Pancreas (tissue), 10 donors: ENCODE data around the gene MGAT4B. TPM values are rescaled to one million over a fixed set of nuclear protein-coding genes. Genes with fewer than 3 reads are reported as not detected.
A peak's percentile ranks its signal among the peaks of the same experiment; 100 is the strongest.

ENCODE experiments used
- ATAC-seq, 4 donors: fragments of 200-7000 bp; cut with Tn5 transposase; one replicate each; pipeline versions ENCODE4 v1.8.0 to v1.9.1; 2020; ENCODE audit warnings: mild to moderate bottlenecking in 4 of 4, moderate library complexity in 4 of 4
- DNase-seq, 6 donors: peaks; one replicate each; pipeline ENCODE4 v3.0.0-alpha.2; 2020
- FAIRE-seq: peaks from 2 replicates; lab custom pipeline; 2012; peaks lifted over from hg19 to GRCh38; lab: Jason Lieb, UNC
- H3K27ac ChIP-seq, 4 donors: fragments of 200-600 bp; sonication (generic); 1 replicate in 3 of 4; 2 replicates in 1 of 4; pipeline versions ENCODE4 v1.5.0 to v1.8.0; 2020
- H3K27me3 ChIP-seq, 4 donors: fragments of 200-600 bp; one replicate each; pipeline ENCODE4 v1.8.0; 2021
- H3K36me3 ChIP-seq, 3 donors: fragments of 200-600 bp; sonication (generic) in 1 of 3; one replicate each; pipeline versions ENCODE4 v1.5.0 to v1.8.0; 2020 to 2021
- H3K4me1 ChIP-seq, 3 donors: fragments of 200-600 bp; one replicate each; pipeline ENCODE4 v1.8.0; 2021
- H3K4me3 ChIP-seq, 4 donors: fragments of 200-600 bp; sonication (generic) in 2 of 4; one replicate each; pipeline versions ENCODE4 v1.5.0 to v1.8.0; 2020 to 2021
- H3K9me3 ChIP-seq, 4 donors: fragments of 200-600 bp; one replicate each; pipeline ENCODE4 v1.8.0; 2021
- CTCF ChIP-seq, 4 donors: fragments of 200-600 bp; sonication (generic) in 3 of 4; IDR thresholded peaks; one replicate each; pipeline versions ENCODE4 v1.5.0 to v1.8.0; 2021; ENCODE audit warnings: antibody characterized with exemption in 4 of 4
- WGBS, 2 donors: extraction: QIAGEN DNeasy Blood & Tissue Kit; methylation state at CpG; one replicate each; pipeline ENCODE4 v1.1.7; 2013; 5-methylcytosine and 5-hydroxymethylcytosine counted together
- intact Hi-C, 3 donors: fragments of 100-400 bp; cut with DNase I; formaldehyde crosslinking; loops; one replicate each; pipeline versions ENCODE4 v1.11.1 to v1.14.2; 2022
- polyA plus RNA-seq, 2 donors: library from polyadenylated mRNA; stranded (reverse); fragments of 200-250 nt; gene quantifications; one replicate each; pipeline ENCODE4 v1.2.3, GENCODE V29; 2013
- total RNA-seq, 6 donors: library from RNA; stranded (reverse); fragmentation: NEBNext Ultra II Directional in 4 of 6; extraction: Animal tissue kit (Norgen Biotek cat#: 25700) in 4 of 6; gene quantifications; one replicate each; pipeline versions ENCODE4 v1.2.1 to v1.2.4, GENCODE V29; 2021 to 2023
- donor health status: healthy with polysubstance abuse.
- donor health status: DM: no; HTN: no; CAD: no; lungs with moderate emphysema.
- donor health status: DM: no; HTN: no; CAD: no.
- donor health status: control.
- donor health status: control.
- donor health status: Bipolar disorder and iron deficiency.
- donor health status: DM: yes; HTN: yes; CAD: no.
- donor health status: DM: no; HTN: no; CAD: no.
- donor health status: DM: no; HTN: no; CAD: no.
- donor health status: DM: yes; HTN: yes; CAD: no.

The MGAT4B gene
- total and polyA plus RNA-seq, 8 donors, result 33.7 to 97.5 (median 52.7) TPM

- intact Hi-C loops, result no loop called here
- no peak for TF ChIP-seq CTCF (IDR thresholded peaks at IDR 0.05)
- Histone ChIP-seq H3K4me1 (no peaks in the 10 kb centered on the region), H3K27me3 (no peaks in the 10 kb centered on the region), H3K4me3 (no peak overlapping the region), H3K27ac (no peak overlapping the region), H3K9me3 (no peaks in the 10 kb centered on the region), H3K36me3 (peaks cover 7 to 73% (median 52%) of the 10 kb centered on the region in 3 donors)
- WGBS, 2 donors, result 96% methylated on average over 12 of the region's 12 CpGs
- ATAC-seq (peak in 1 of 4 donors; percentile 31), FAIRE-seq (no peak), DNase-seq (peak in 1 of 6 donors; percentile 72)
Measured at GRCh38 chr5:179774442-179774841, 32.2 kb downstream of the MGAT4B start.

DNA sequence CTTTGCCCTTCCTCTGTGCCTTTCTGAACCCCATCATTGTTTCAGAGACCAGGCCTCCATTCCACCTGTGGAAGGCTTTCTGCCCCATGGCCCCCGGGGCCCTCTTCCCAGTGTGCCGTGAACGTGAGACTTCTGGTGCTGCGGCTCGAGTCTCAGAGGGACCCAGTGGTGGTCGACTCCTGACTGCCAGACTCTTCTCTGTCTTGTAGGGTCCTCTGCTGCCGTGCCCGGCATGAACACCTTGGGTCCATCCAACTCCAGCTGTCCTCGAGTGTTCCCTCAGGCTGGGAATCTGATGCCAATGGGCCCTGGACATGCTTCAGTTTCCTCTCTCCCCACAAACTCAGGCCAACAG lies 33.0 kb downstream of the MGAT4B start:
- H3K27me3 ChIP-seq, result no peaks in the 10 kb centered on the region
- DNase-seq (no peak), FAIRE-seq (no peak), ATAC-seq (no peak)
- H3K27ac ChIP-seq, result no peak overlapping the region
- intact Hi-C loops, result no loop called here
- no peak overlapping the region for H3K4me3 ChIP-seq
- no peaks in the 10 kb centered on the region for H3K4me1 ChIP-seq
- TF ChIP-seq CTCF (IDR thresholded peaks at IDR 0.05), result no peak
- H3K9me3 ChIP-seq, result no peaks in the 10 kb centered on the region
- 92 to 94% methylated on average over 9 of the region's 9 CpGs for WGBS, 2 donors
- H3K36me3 ChIP-seq, result peaks cover 7 to 80% (median 52%) of the 10 kb centered on the region in 3 donors

DNA sequence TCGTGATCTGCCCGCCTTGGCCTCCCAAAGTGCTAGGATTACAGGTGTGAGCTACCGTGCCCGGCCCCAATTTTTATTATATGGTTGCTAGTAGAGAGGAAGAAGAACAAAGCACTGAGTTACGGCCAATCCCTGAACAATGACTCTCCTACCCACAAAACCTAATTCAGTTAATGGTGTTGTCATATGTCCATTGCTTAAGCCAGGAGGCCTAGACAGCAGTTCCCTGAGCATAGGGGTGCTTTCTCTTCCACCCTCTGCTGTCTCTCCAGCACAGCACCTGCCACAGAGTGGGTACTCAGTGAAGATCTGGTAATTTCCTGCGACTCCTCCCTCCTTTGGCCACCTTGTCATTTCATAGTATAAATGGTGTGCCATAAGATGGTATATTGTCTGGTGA lies 34.3 kb downstream of the MGAT4B start:
- no peaks in the 10 kb centered on the region for H3K27me3 ChIP-seq
- ATAC-seq (no peak), FAIRE-seq (no peak), DNase-seq (no peak)
- no peaks in the 10 kb centered on the region for H3K4me1 ChIP-seq
- H3K27ac ChIP-seq, result no peak overlapping the region
- H3K4me3 ChIP-seq, result no peak overlapping the region
- WGBS, 2 donors, result 94% methylated on average over 6 of the region's 6 CpGs
- H3K36me3 ChIP-seq, result peaks cover 7 to 70% (median 52%) of the 10 kb centered on the region in 3 donors
- intact Hi-C loops, result no loop called here
- no peak for TF ChIP-seq CTCF (IDR thresholded peaks at IDR 0.05)
- no peaks in the 10 kb centered on the region for H3K9me3 ChIP-seq

DNA sequence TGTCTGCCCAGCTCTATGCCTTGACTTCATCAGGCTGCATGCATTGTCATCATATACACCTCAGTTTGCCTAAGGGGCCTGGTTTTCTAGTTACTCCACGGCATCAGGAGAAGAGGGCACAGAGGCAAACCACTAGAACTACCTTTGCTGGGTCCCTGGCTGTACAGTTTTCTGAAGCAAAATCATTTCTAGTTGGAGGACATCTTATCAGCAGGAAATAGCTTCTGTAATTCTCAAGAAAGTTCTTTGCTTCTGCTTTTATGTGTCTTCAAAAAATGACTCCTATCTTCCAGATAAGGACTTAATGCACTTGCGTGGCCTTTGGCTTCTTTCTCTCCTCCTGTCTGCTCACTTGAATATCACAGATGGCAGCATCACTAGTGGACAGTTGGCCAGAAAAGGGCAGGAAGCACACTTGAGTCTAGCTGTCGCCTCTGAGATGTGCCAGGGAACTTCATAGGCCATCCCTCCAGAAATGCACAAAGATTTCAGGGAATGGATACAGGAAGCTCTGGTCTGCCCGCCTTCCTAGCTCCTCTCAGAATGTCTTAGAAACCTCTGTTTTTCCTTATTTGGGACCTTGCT lies 35.3 kb downstream of the MGAT4B start:
- H3K27me3 ChIP-seq, result no peaks in the 10 kb centered on the region
- no peak for TF ChIP-seq CTCF (IDR thresholded peaks at IDR 0.05)
- H3K36me3 ChIP-seq, result peaks cover 7 to 71% (median 50%) of the 10 kb centered on the region in 3 donors
- no peak for FAIRE-seq
- DNase-seq, result no peak
- intact Hi-C loops, result no loop called here
- no peaks in the 10 kb centered on the region for H3K4me1 ChIP-seq
- 89 to 92% methylated on average over 4 of the region's 4 CpGs for WGBS, 2 donors
- ATAC-seq, result no peak
- H3K27ac ChIP-seq, result no peak overlapping the region
- H3K9me3 ChIP-seq, result no peaks in the 10 kb centered on the region
- no peak overlapping the region for H3K4me3 ChIP-seq

DNA sequence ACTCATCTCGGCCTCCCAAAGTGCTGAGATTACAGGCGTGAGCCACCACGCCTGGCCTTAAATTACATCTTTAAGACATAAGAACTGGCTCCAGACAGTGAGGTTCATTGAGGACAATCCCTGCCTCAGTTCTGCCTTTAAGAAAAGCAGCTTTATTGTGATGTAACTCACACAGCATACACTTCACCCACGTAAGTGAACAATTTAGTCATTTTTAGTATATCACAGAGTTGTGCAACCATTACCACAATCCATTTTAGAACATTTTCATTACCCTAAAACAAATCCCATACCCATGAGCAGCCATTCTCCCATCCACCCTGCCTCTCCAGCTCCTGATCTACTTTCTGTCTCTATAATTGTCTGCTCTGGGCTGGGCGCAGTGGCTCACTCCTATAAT lies 36.9 kb downstream of the MGAT4B start:
- no peaks in the 10 kb centered on the region for H3K9me3 ChIP-seq
- ATAC-seq, result no peak
- 93 to 95% methylated on average over 5 of the region's 5 CpGs for WGBS, 2 donors
- H3K27ac ChIP-seq, result no peak overlapping the region
- H3K36me3 ChIP-seq, result peaks cover 7 to 75% (median 52%) of the 10 kb centered on the region in 3 donors
- no peaks in the 10 kb centered on the region for H3K4me1 ChIP-seq
- FAIRE-seq, result no peak
- no peaks in the 10 kb centered on the region for H3K27me3 ChIP-seq
- no peak for TF ChIP-seq CTCF (IDR thresholded peaks at IDR 0.05)
- H3K4me3 ChIP-seq, result no peak overlapping the region
- intact Hi-C loops, result no loop called here
- DNase-seq, result no peak
